GM21737 (cell line): Measurements from ENCODE around the gene MPDU1.
"Not testable (repeated sequence)": the region's sequence is repeated elsewhere in the genome, so short reads cannot be mapped to it uniquely, and the experiment has no call there.

Source experiments
- ATAC-seq: cut with Tn5 transposase; IDR thresholded peaks from one replicate; pipeline ENCODE4 v1.9.1; 2021; ENCODE audit warnings: mild to moderate bottlenecking, moderate library complexity; ENCODE audit not compliant: unreplicated experiment

The MPDU1 gene

DNA sequence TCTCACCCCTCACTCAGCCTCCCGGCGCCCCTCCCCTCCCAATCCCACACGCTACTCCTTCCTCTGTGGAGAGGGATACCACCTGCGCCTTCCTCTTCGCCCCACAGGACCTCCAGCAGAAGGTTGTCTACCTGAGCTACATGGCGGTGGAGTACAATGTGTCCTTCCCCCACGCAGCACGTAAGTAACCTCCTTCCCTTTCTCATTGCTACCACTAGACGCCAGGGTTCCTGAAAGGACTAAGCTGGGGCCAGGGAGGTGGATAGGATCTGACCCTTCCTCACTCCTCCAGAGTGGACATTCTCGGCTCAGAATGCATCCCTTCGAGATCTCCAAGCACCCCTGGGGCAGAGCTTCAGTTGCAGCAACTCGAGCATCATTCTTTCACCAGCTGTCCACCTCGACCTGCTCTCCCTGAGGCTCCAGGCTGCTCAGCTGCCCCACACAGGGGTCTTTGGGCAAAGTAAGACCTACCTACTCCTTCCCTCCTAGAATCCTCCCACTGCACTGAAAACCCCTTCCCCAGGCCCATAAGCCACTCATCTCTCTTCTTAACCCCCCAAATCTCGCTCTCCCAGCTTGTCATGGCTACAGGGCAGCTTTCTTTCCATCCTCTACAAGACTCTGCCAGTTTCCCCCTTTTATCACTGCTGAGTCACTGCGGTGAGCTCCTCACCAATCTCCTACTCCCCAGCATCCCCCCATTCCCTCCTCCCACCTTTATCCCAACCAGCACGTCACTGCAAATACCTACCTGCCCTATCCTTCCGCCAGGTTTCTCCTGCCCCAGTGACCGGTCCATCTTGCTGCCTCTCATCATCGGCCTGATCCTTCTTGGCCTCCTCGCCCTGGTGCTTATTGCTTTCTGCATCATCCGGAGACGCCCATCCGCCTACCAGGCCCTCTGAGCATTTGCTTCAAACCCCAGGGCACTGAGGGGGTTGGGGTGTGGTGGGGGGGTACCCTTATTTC, 2.8 kb upstream of the MPDU1 start:
- no peak for ATAC-seq

DNA sequence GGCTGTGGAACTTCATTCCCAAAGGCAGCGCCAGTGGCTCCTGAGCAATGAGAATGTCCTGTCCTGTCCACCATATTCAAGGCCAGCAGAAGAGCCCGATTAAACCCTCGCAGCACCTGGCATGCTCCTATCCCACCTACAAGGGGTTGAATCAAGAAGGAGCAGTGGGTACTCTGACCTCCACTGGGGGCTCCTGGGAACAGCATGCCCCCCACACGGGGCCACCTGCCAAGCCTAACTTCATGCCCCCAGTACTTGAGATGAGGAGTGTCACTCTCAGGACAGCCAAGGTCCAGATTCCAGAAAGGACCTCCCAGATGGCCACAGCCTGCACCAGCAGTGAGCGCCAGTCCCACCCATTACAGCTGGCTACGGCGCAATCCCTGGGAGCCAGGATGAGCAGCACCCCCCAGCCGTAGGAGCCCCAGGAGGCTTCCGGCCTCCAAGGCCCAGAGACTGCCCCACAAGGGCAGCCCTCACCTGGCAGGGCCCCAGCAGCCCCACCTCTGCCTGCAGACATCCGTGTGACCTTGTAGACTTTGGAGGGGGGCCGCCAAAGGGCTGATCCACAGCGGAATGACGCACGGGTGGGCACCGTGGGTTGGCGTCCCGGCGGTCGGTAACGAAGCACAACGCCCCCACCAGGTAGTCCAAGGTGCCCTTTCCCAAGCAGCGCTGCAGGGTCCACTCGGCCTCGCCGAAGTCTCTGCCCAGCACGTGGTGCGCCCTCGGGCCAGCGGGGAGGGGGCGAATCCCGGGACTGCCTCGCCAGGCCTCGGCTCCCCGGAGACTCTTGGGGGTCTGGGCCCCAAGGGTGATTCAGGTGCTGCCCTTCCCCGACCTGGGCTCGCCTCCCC, 1.0 kb upstream of the MPDU1 start:
- no peak for ATAC-seq

DNA sequence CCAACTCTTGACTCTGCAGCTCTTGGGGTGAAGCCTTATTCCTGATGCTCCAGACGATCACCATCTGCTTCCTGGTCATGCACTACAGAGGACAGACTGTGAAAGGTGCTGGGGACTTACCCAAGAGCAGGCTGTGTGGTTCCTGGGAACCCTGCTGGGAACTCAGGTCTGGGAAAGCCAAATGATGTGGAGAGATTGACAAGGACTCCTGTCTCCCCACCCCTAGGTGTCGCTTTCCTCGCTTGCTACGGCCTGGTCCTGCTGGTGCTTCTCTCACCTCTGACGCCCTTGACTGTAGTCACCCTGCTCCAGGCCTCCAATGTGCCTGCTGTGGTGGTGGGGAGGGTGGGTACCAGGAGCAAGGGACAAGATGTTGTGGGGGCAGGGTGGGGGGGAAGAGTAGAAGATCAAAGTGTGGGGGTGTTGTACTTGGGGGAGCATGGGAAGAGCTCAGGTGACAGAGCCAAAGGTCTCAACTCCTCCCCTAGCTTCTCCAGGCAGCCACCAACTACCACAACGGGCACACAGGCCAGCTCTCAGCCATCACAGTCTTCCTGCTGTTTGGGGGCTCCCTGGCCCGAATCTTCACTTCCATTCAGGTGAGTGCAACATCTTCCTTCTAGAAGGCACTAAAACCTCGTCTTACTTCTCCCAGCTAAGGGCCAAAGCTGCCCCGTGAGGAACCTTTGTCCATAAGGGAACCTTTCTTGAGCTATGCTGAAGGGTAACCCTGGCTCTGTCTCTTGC, 3.2 kb downstream of the MPDU1 start:
- no peak for ATAC-seq

DNA sequence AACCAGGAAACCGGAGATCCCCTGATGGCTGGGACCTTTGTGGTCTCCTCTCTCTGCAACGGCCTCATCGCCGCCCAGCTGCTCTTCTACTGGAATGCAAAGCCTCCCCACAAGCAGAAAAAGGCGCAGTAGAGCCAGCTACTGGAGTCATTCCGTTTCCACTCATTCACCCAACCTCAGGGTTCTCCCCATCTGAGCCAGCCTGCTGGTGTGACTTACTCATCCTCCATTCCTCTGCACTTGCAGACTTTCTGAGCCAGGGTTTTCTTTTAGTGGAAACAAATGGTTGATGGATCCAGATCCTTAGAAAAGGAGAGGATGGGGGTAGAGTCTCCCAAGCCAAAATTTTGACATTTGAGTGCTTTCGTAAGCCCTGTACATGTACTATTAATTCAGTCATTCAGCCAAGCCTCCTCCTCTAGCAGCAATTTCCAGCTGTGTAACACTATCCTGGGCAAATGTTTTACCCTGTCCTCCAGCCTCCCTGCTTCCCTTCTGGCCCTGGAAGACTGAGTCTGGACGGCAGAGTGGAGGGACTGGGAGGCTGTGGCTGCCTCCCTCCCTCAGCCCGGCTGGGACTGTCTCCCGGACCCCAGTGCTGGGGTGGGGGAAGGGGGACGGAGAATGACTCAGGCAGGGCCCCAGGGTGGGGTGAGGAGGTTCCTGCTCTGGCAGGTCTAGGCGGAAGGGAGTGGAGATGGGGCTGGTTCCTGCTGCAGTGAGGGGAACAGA, 3.9 kb downstream of the MPDU1 start:
- no peak for ATAC-seq

GRCh38 chr17:7588553-7589203, 5.0 kb downstream of the MPDU1 start:
- ATAC-seq = no peak

DNA sequence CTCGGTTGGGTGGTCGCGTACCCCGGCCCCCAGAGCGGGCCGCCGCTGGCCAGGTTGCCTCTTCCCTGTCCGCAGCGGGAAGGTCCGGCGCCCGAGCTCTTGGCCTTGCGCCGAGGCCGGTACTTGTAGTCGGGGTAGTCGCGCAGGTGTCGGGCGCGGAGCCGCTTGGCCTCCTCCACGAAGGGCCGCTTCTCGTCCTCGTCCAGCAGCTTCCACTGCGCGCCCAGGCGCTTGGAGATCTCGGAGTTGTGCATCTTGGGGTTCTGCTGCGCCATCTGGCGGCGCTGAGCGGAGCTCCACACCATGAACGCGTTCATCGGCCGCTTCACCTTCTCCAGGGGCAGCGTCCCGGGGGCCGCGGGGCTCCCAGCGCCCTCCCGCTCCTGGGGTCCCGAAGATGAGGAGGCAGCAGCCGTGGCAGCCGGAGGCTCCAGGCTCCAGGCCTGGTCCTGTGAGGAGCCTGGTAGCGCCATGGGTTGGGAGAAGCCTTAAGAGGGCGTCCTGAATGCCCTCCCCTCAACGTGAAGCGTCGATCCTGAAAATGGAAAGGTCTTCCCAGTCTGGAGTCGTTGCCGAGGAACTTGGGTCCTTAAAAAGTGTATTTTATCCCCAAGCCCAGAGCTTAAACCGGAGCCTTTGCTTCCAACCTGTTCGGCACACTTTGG, 5.7 kb downstream of the MPDU1 start:
- no peak for ATAC-seq

GRCh38 chr17:7589891-7590691, 6.4 kb downstream of the MPDU1 start, which contains the start of gene SOX15:
Gene SOX15 (minus strand): TSS chr17:7590094. CDS start chr17:7589676, 418 bp downstream.
- ATAC-seq = no peak

DNA sequence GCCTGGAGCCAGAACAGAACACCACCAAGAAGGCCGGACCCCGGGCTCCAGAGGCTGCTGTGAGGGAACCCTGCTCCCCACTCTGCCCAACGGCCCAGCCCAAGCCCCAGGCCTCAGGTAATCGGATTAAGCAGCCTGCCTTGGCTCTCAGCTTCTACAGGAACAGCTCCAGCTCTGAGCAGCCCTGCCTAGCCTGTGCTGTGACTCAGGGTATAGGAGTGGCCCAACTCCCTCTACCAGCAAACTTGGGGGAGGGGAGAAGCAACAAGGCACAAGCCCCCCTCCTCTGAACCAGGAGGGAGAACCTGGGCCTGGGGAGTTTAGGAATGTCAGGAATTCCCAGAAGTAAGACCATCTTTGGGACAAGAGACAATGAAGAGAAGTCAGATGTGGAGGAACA, 7.1 kb downstream of the MPDU1 start:
- ATAC-seq = no peak

DNA sequence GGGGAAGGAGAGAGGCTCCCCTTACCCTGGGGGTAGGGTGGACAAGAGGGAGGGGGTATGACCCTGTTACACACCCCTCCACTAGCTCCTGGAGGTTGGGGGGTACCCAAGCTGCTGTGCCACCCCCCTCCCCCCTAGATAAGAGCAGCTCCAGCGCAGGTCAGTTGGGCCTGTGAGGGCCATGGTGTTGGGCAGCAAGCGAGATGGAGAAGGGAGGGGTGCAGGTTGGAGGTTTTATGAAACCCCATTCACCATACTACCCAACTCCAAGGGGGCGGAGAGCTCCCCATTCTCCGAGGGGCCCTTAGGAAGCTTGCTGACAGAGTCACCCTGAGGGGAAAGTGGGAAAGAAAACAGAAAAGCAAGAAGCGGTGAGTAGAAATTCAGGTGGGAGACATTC, 7.9 kb downstream of the MPDU1 start:
- ATAC-seq = no peak

- no peak for ATAC-seq
Observed at GRCh38 chr17:7592422-7593021, 8.9 kb downstream of the MPDU1 start.

DNA sequence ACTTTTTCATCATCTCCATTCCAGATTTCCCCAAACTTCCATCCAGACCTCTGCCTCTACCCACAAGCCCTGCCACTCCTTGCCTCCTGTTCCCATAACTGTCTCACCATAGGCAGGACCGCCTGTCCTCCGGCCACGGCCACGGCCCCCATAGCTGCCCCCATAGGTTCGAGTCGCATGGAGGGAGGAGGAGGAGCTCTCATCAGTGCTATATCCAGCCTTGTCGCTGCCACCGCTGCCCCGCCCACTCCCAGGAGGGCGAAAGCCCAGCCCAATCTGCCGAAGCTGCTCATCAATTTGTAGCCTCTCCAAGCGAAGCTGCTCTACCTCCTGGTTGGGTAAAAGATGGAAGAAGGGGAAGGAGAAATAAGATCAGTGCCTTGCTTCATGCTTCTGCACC, 9.6 kb downstream of the MPDU1 start:
- ATAC-seq = no peak

GRCh38 chr17:7597561-7597960, 13.9 kb downstream of the MPDU1 start:
- not testable (repeated sequence) for ATAC-seq

DNA sequence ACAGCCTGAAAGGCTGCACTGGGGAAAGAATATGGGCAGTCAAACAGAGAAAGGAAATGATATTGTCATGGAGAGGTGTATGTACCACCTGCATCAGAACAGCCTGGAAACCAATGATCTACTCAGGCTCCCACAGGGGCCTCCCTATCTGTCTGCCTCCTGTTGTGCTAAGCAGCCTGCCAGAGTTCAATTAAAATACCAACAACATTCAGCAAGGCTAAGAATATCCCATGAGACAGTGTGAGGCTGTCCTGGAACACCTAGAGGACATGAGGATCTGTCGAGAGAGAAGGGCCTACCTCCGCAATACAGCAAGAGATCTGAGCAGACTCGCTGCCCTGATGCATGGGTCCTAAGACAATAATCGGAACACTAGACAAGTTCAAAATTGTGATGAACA, 22.6 kb downstream of the MPDU1 start:
- no peak for ATAC-seq

- ATAC-seq = no peak
Observed at GRCh38 chr17:7610641-7611040, 27.0 kb downstream of the MPDU1 start.

DNA sequence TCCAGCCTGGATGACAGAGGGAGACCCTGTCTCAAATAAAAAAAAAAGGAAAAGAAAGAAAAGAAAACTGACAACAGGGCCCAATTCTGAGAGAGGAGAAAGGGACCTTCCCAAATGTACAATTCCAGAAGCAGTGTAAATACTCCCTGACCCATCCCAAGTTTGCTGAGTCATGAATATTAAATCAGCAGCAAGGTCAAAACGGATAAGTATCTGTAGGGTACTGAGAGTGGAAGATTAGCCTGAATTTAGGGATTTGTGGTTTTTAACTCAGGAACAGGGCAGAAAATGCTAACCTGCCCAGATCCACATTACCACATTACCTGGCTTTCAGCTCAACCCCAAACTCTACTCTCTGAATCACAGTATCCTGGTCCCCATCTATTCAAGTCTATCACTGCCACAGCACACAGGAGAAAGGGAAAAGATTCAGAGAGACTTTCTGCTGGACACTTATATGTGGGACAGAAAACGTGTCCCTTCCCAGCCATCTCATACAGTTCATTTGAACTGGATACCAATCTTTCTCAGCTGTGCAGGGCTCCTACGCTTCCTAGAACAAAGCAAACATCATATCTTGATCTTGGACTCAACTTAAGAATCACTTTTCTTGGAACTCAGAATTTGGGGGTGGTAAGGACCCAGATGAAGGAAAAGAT, 28.1 kb downstream of the MPDU1 start:
- no peak for ATAC-seq

- no peak for ATAC-seq
Observed at GRCh38 chr17:7612294-7612640, 28.6 kb downstream of the MPDU1 start.

- no peak for ATAC-seq
Observed at GRCh38 chr17:7613769-7614424, 30.2 kb downstream of the MPDU1 start.
